Esophagus squamous epithelium (tissue), 4 donors: ENCODE measurements around the gene DPYSL5.

Experiments
- CTCF ChIP-seq, 6 experiments: fragments of 450-650 bp in 4 of 6; fragments of 200-600 bp in 2 of 6; sonication (generic) in 2 of 6; IDR thresholded peaks; one replicate each; pipeline ENCODE4 v1.5.1; 2016 to 2019; ENCODE audit warnings: antibody characterized with exemption in 6 of 6, mild to moderate bottlenecking in 4 of 6, moderate library complexity in 4 of 6
- POLR2A ChIP-seq, 4 donors: fragments of 450-650 bp; IDR thresholded peaks; one replicate each; pipeline ENCODE4 v1.6.1; 2017; ENCODE audit warnings: antibody characterized with exemption in 4 of 4, mild to moderate bottlenecking in 4 of 4, moderate library complexity in 3 of 4

- TF ChIP-seq CTCF (IDR thresholded peaks at IDR 0.05) (no peak), POLR2A (IDR thresholded peaks at IDR 0.05) (no peak)
These were observed 28.3 kb downstream of the DPYSL5 start for GRCh38 chr2:26876260-26876659.
